ENCODE measurements around the gene SOWAHA. TPM values are rescaled to one million over a fixed set of nuclear protein-coding genes. Genes with fewer than 3 reads are reported as not detected.
A peak's percentile ranks its signal among the peaks of the same experiment; 100 is the strongest.

Gene SOWAHA
- total and polyA plus RNA-seq, 2 experiments from 2014 or later = not detected

- H3K4me1 ChIP-seq (ENCODE audit: insufficient read depth) = peaks cover 39% of the 10 kb centered on the region
Observed at GRCh38 chr5:132770476-132771159, 42.5 kb upstream of the SOWAHA start.

GRCh38 chr5:132771503-132771998 lies 41.6 kb upstream of the SOWAHA start:
- no peaks in the 10 kb centered on the region for H3K27me3 ChIP-seq (replicated peaks; ENCODE audit: insufficient read depth)
- 54 to 56% methylated on average over 8 of the region's 8 CpGs for WGBS, 2 experiments (ENCODE audit: low coverage in 1 of 2, low lambda C conversion rate in 2 of 2, missing lambda C conversion rate in 2 of 2)
- no peak overlapping the region for H2AFZ ChIP-seq
- H3K79me2 ChIP-seq (ENCODE audit: insufficient read depth) = peaks cover 88% of the 10 kb centered on the region
- no peak overlapping the region for H3K4me2 ChIP-seq (ENCODE audit: unreplicated experiment)
- H3K9me3 ChIP-seq (ENCODE audit: low read depth) = no peaks in the 10 kb centered on the region
- H4K20me1 ChIP-seq (ENCODE audit: insufficient read depth) = peaks cover 4% of the 10 kb centered on the region
- H3K9ac ChIP-seq = no peak overlapping the region
- H3K4me3 ChIP-seq = no peak overlapping the region
- H3K36me3 ChIP-seq (ENCODE audit: low read depth) = no peaks in the 10 kb centered on the region
- peaks cover 16% of the 10 kb centered on the region for H3F3A ChIP-seq (ENCODE audit: insufficient read depth)
- no peaks in the 10 kb centered on the region for H3K9me2 ChIP-seq (ENCODE audit: insufficient read depth)
- in situ Hi-C loops (cut with MboI) = no loop called here
- no peak for TF ChIP-seq EZH2phosphoT487 (IDR thresholded peaks at IDR 0.05; ENCODE audit: insufficient read depth, low read depth)
- TF ChIP-seq EZH2 (IDR thresholded peaks at IDR 0.05; ENCODE audit: insufficient read depth, poor library complexity, severe bottlenecking) = no peak
- peaks cover 45% of the 10 kb centered on the region for H3K4me1 ChIP-seq (ENCODE audit: insufficient read depth)
- H3K27ac ChIP-seq = 0 out of 2 replicates have a peak overlapping the region, but pooled peaks have one; percentile 24
- DNase-seq = peak; percentile 43

More at GRCh38 chr5:132770476-132771159, 42.5 kb upstream of the SOWAHA start:
- H3K9me3 ChIP-seq (ENCODE audit: low read depth) = no peaks in the 10 kb centered on the region
- in situ Hi-C loops (cut with MboI) = no loop called here
- WGBS, 2 experiments (ENCODE audit: low coverage in 1 of 2, low lambda C conversion rate in 2 of 2, missing lambda C conversion rate in 2 of 2) = 41 to 48% methylated on average over 8 of the region's 8 CpGs
- DNase-seq = peak; percentile 59
- H3K4me3 ChIP-seq = no peak overlapping the region
- peak overlapping the region; percentile 24; the same call in 1 of the 2 replicates for H3K27ac ChIP-seq
- no peak overlapping the region for H3K9ac ChIP-seq
- H3K9me2 ChIP-seq (ENCODE audit: insufficient read depth) = no peaks in the 10 kb centered on the region
- TF ChIP-seq EZH2 (IDR thresholded peaks at IDR 0.05; ENCODE audit: insufficient read depth, poor library complexity, severe bottlenecking) (no peak), EZH2phosphoT487 (IDR thresholded peaks at IDR 0.05; ENCODE audit: insufficient read depth, low read depth) (no peak)
- H3K4me2 ChIP-seq (ENCODE audit: unreplicated experiment) = no peak overlapping the region
- peaks cover 16% of the 10 kb centered on the region for H3F3A ChIP-seq (ENCODE audit: insufficient read depth)
- H4K20me1 ChIP-seq (ENCODE audit: insufficient read depth) = peaks cover 4% of the 10 kb centered on the region
- H3K36me3 ChIP-seq (ENCODE audit: low read depth) = no peaks in the 10 kb centered on the region
- no peaks in the 10 kb centered on the region for H3K27me3 ChIP-seq (replicated peaks; ENCODE audit: insufficient read depth)
- no peak overlapping the region for H2AFZ ChIP-seq
- peaks cover 91% of the 10 kb centered on the region for H3K79me2 ChIP-seq (ENCODE audit: insufficient read depth)

- no peak overlapping the region for H3K4me2 ChIP-seq (ENCODE audit: unreplicated experiment)
- in situ Hi-C loops (cut with MboI) = no loop called here
- peaks cover 81% of the 10 kb centered on the region for H3K79me2 ChIP-seq (ENCODE audit: insufficient read depth)
- no peak overlapping the region for H2AFZ ChIP-seq
- no peaks in the 10 kb centered on the region for H3K27me3 ChIP-seq (replicated peaks; ENCODE audit: insufficient read depth)
- WGBS, 2 experiments (ENCODE audit: low coverage in 1 of 2, low lambda C conversion rate in 2 of 2, missing lambda C conversion rate in 2 of 2) = 69 to 70% methylated on average over 8 of the region's 8 CpGs
- peaks cover 41% of the 10 kb centered on the region for H3K4me1 ChIP-seq (ENCODE audit: insufficient read depth)
- no peak for DNase-seq
- peaks cover 13% of the 10 kb centered on the region for H3F3A ChIP-seq (ENCODE audit: insufficient read depth)
- no peaks in the 10 kb centered on the region for H3K9me2 ChIP-seq (ENCODE audit: insufficient read depth)
- peaks cover 4% of the 10 kb centered on the region for H4K20me1 ChIP-seq (ENCODE audit: insufficient read depth)
- TF ChIP-seq EZH2phosphoT487 (IDR thresholded peaks at IDR 0.05; ENCODE audit: insufficient read depth, low read depth) (no peak), EZH2 (IDR thresholded peaks at IDR 0.05; ENCODE audit: insufficient read depth, poor library complexity, severe bottlenecking) (no peak)
- H3K9ac ChIP-seq = no peak overlapping the region
- no peaks in the 10 kb centered on the region for H3K36me3 ChIP-seq (ENCODE audit: low read depth)
- no peak overlapping the region for H3K27ac ChIP-seq
- no peaks in the 10 kb centered on the region for H3K9me3 ChIP-seq (ENCODE audit: low read depth)
- no peak overlapping the region for H3K4me3 ChIP-seq
Observed at GRCh38 chr5:132772291-132773070, 40.6 kb upstream of the SOWAHA start.

DNA sequence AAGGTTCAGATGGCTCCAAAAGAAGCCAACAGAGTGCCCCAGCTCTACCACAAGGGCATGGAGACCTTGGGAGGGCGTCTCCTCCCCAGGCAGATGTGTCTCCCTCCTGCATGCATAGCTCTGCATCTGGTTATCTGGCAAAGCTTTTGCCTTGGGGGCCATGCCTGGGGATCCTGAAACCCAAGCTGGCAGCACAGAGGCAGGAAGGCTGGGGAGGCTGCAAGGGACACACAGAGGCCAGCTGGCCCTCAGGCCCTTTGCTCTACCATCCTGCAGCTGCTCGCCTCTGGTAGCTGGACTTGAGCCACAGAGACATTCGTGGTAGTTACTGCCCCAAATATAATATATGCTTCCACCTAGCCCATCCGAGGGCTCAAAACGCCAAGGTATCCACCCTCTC lies 40.0 kb upstream of the SOWAHA start:
- Histone ChIP-seq H3K27me3 (replicated peaks; ENCODE audit: insufficient read depth) (no peaks in the 10 kb centered on the region), H3K36me3 (ENCODE audit: low read depth) (no peaks in the 10 kb centered on the region), H3K9ac (no peak overlapping the region), H3K4me1 (ENCODE audit: insufficient read depth) (peaks cover 34% of the 10 kb centered on the region), H3K9me2 (ENCODE audit: insufficient read depth) (no peaks in the 10 kb centered on the region), H3K4me3 (no peak overlapping the region), H3K9me3 (ENCODE audit: low read depth) (no peaks in the 10 kb centered on the region), H2AFZ (no peak overlapping the region), H3K4me2 (ENCODE audit: unreplicated experiment) (no peak overlapping the region), H4K20me1 (ENCODE audit: insufficient read depth) (peaks cover 4% of the 10 kb centered on the region), H3K27ac (no peak overlapping the region), H3F3A (ENCODE audit: insufficient read depth) (0 out of 2 replicates have a peak, but pooled peaks cover 9% of the 10 kb centered on the region), H3K79me2 (ENCODE audit: insufficient read depth) (peaks cover 81% of the 10 kb centered on the region)
- in situ Hi-C loops (cut with MboI) = no loop called here
- TF ChIP-seq EZH2phosphoT487 (IDR thresholded peaks at IDR 0.05; ENCODE audit: insufficient read depth, low read depth) = no peak
- DNase-seq = no peak
- 80 to 91% methylated on average over 5 of the region's 5 CpGs for WGBS, 2 experiments (ENCODE audit: low coverage in 1 of 2, low lambda C conversion rate in 2 of 2, missing lambda C conversion rate in 2 of 2)

Data from GM23248 (cell line).